GM19438 (cell line): ENCODE data around the gene LTBR.

ENCODE experiments used
- ATAC-seq: cut with Tn5 transposase; IDR thresholded peaks from one replicate; pipeline ENCODE4 v1.9.1; 2021; ENCODE audit warnings: low read depth; ENCODE audit not compliant: unreplicated experiment

Gene LTBR

DNA sequence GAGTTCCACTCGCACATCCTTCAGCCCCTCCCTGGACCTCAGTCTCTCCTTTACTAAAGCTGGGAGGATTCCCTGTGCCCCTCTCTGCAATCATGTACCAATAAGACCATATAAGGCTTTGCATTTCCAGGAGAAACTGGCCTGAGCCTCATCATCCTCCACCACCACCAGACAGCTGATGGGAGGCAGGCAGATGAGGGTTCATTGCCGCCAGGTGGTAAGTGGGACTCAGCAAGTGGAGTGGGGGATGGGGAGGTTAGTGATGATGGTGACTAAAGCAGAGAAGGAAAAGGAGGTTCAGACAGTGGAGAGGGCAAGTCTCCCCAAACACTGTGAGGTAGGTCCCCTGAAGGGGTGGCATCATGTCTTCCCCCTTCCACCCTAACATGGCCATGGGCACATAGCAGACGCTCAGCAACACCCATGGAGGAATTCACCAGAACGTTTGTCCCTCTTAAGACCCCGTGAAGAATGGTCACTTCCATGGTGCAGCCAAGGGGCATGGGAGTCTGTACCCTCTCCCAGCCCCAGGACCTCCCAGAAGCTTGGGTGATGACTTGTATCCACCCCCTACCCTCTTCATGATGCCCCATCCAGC lies 37.6 kb upstream of the LTBR start:
- ATAC-seq, result no peak

GRCh38 chr12:6346942-6347341 lies 37.0 kb upstream of the LTBR start:
- ATAC-seq, result no peak

DNA sequence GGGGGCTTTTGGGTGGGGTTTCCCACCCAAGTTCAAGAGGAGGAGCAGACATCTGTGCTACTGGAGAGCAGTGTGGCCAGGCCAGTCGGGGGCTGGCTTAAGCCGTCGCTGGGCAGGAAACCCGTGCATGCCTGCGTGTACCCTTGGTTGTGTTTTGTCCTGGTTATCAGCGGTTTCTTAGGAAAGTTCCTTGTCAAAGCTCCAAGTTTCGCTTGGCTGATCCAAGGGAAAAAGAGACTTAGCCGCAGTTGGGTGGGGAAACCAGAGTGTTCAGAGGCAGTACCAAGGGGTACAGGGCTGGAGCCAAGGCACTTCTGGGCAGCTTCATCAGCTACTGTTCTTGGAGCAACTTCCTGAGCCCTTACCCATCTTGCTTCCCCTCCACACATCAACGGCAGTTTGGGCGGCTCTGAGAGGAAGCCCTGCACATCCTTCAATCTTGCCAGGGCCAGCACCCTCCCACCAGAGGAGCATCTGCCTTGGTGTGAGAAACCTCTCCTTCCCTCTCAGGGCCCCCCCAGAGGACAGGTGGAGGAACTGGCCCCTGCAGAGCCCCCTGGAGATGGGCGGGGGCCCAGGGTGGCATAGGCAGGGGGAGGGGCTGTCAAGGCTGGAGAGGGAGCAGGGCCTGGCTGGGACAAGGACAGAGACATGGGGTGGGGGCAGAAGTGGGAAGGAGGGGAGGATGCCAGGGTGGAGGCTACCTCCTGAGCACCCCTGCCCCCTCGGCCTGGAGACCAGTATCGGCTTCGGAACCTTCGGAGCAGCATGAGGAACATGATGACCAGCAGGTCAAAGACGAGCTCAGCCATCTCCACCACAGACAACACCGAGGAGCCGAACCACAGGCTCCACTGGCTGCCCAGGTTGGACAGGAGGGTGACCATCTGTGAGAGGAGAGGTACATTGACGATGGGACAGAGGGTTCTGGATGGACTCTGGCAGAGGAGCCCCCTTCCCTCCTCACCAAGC lies 36.3 kb upstream of the LTBR start:
- ATAC-seq, result no peak

DNA sequence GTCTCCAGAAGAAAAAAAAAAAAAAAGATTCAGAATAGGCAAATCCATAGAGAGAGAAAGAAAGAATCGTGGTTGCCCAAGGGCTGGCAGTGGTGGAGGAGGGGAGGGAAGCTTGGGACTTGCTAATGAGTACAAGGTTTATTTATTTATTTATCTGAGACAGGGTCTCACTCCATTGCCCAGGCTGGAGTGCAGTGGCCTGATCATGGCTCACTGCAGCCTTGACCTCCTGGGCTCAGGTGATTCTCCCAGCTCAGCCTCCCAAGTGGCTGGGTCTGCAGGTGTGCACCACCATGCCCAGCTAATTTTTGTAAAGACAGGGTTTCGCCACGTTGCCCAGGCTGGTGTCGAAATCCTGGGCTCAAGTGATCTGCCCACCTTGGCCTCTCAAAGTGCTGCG lies 32.3 kb upstream of the LTBR start:
- no peak for ATAC-seq

DNA sequence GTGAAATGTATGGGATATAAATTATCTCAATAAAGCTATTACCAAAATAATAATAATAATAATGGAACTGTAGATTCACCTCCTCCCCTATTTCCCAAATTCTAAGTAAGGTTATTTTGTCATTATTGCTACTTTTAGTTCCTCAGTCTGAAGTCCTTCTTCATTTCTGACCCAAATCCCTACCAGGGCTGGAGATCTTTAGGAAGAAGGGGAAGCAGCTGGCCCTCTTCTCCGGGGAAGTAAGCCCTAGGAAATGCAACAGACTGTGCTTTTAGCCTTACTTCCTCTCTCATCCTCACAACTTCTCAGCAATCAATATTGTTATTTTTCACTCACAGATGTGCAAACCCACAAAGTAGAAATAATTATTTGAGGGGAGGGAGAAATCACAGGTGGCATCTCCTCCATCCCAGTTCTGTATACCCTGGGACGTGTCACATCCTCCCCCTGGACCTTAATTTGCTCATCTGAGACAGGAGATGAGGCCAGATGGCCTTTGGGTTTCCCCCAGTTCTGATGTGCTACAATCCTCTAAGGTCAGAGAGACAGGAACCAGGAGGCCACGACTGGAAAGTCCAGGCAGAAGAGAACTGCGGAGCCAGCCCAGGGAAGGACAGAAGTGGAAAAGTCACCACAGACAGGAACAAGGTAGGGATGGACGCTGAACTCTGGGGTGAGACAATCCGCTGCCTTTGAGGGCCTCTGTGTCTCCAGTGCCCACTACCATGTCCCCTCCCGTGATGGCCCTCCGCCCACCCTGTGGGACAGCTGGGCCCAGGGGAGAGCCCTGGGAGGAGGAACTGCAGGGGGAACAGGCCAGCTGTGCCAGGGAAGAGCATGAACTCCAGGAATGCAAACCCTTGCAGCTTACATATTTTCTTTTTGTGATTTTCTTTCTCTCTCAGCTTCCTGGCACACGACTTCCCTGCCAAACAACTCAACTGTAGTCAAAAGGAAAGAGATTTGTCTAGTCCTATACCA lies 31.5 kb upstream of the LTBR start:
- ATAC-seq, result no peak

- no peak for ATAC-seq
Observed at GRCh38 chr12:6354495-6355393, 29.2 kb upstream of the LTBR start.

DNA sequence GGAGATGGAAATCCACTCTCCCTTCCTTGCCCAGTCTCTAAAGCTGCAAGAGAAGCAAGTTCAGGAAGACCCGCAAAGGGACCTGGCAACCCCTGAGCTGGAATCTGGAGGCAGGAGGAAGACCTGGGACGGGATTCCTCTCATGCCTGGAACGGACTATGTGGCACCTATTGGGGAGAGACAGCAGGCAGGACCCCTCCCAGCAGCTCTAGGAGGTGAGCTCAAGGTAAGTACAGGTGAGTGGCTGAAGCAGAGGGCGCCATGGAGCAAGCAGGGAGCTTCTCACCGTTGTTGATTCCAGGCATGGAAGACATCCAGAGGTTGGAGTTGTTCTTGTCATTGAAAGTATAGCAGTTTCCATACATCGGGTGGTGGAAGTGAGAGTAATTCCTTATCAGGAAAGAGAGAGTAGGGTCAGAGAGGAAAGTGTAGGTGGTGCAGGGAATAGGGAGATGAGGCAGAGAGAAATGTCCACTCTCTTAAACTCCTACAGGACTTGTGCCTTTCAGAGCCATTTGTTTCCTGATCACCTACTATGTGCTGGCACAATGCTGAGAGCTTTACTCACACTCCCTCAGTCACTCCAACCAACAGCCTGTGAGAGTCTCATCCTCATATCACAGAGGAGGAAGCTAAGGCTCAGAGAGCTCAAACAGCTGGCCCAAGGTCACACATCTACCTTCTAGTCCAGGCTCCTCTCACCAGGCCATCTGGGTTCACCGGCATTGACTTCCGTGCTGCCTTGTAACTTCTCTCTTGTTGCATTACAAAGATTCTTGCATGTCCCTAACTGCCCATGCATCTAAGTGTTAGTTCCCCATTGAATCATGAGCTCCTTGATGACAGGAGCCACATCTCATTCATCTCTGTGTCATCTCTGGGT lies 28.2 kb upstream of the LTBR start:
- ATAC-seq, result no peak

DNA sequence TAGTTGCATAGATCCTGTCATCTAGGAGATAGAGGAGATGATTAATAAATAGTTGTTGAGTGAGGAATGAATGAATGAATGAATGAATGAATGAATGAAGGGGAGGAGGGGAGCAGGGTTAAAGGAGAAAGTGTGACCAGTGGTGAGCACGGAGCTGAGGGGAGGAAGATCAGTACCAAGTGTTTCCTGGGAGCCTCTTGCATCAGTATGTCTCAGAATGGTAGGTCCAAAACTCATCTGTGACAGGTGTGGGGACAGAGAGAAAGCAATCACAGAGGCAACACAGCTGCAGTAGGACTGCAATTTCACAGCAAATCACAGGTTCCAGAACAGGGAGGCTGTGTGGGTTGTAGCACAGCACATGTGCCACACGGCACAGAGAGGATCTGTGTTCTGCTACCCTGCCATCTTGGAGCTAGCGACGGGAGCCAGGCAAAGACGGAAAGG lies 27.6 kb upstream of the LTBR start:
- no peak for ATAC-seq

- no peak for ATAC-seq
Observed at GRCh38 chr12:6358881-6359280, 25.1 kb upstream of the LTBR start.

GRCh38 chr12:6360080-6360571 lies 23.8 kb upstream of the LTBR start:
- no peak for ATAC-seq

GRCh38 chr12:6360578-6361490 lies 23.1 kb upstream of the LTBR start:
- ATAC-seq, result no peak

- no peak for ATAC-seq
Observed at GRCh38 chr12:6361834-6362233, 22.1 kb upstream of the LTBR start.

DNA sequence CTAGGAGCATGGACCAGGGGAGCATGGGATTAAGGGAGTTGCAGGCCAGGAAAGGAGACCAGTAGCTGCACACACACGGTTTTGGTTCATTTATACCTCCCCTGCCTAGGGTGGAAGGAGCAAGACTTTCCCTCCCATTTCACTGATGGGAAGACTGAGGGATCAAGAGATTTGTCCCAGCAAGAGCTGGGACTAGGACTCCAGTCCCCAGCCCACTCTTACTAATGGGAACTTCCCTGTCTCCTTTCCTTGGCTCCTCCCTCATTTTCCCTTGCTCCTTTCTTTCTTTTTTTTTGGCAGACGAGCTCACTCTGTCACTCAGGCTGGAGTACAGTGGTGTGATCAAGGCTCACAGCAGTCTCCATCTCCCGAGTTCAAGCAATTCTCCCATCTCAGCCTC lies 21.6 kb upstream of the LTBR start:
- ATAC-seq, result no peak

GRCh38 chr12:6363010-6363329 lies 21.0 kb upstream of the LTBR start:
- no peak for ATAC-seq

GRCh38 chr12:6363330-6364043 lies 20.5 kb upstream of the LTBR start:
- ATAC-seq, result no peak

DNA sequence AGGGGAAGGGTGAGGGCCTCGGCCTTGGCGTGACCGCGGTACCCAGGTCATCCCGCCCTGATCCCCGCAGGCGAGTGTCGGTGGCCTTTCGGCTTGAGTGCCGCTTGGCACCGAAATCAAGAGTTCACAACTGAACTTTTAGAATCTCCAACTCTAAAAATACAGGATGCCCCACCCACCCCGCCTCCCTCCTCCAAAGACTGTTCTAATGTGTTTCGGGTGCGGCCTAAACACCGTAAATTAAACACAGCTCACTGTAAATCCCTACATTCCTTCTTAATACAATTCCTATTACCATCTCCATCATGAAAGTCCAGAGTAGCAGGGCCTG lies 20.0 kb upstream of the LTBR start:
- ATAC-seq, result no peak
